Dendritic cell treated with granulocyte-macrophage colony-stimulating factor and Interleukin-4, amounts not matched to agents 40 ng/mL and 50 ng/mL, for 4 days (primary cell): ENCODE data around the gene ANKRD28.
"Not testable (repeated sequence)": the region's sequence is repeated elsewhere in the genome, so short reads cannot be mapped to it uniquely, and the experiment has no call there.

Experiments
- H3K27ac Mint-ChIP-seq: one replicate; pipeline ENCODE4 v1.8.0; 2022; ENCODE audit warnings: mild to moderate bottlenecking, mixed read lengths
- H3K27me3 Mint-ChIP-seq: one replicate; pipeline ENCODE4 v1.8.0; 2022; ENCODE audit warnings: mild to moderate bottlenecking, mixed read lengths
- H3K36me3 Mint-ChIP-seq: one replicate; pipeline ENCODE4 v1.8.0; 2022; ENCODE audit warnings: low read depth, mixed read lengths
- H3K4me1 Mint-ChIP-seq: one replicate; pipeline ENCODE4 v1.8.0; 2022; ENCODE audit warnings: low read depth, mixed read lengths
- H3K4me3 Mint-ChIP-seq: one replicate; pipeline ENCODE4 v1.8.0; 2022; ENCODE audit warnings: mild to moderate bottlenecking, moderate library complexity, mixed read lengths
- H3K9me3 Mint-ChIP-seq: one replicate; pipeline ENCODE4 v1.8.0; 2022; ENCODE audit warnings: mixed read lengths
- intact Hi-C: fragments of 100-400 bp; cut with micrococcal nuclease; formaldehyde crosslinking; loops from one replicate; pipeline ENCODE4 v1.15.0; 2022

Gene ANKRD28

DNA sequence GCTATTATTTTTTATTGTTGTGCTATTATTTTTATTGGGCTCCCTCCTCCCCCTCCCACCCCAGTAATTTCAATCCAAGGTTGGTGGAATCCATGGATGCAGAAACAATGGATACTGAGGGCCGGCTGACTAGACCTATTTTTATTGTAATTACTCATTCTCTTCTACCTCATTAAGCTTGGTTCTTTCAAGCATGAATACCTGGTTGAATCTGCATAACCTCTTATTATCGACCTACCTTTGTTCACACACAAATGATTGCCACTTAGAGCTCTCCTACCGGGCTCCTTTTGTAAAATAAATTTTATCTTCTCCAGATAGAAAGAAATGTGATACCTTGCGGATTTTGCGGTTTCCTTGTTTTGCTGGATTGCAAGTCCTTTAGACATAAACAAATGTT, 164.6 kb downstream of the ANKRD28 start:
- peaks cover 11% of the 10 kb centered on the region for H3K36me3 Mint-ChIP-seq
- no peak overlapping the region for H3K27ac Mint-ChIP-seq
- H3K4me3 Mint-ChIP-seq = no peak overlapping the region
- peaks cover 26% of the 10 kb centered on the region for H3K4me1 Mint-ChIP-seq
- H3K27me3 Mint-ChIP-seq = no peaks in the 10 kb centered on the region
- intact Hi-C loops = no loop called here
- H3K9me3 Mint-ChIP-seq = no peaks in the 10 kb centered on the region

DNA sequence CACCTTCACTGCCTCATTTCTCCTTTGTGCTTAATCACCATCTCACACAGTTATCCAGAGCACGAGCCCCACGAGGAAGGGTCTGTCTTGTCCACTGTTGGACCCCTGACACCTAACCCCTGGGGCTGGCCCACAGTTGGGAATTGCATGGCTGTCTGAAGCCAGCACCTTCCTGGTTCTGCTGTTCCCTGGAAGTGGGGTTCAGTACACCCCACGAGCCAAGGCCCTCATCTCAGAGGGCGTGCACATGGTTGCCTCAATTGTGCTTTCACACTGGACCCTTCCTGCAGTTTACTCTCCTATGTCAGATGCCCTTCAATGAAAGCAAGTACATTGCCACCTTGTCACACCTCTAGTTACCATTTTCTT, 165.6 kb downstream of the ANKRD28 start:
- Mint-ChIP-seq H3K4me1 (peaks cover 18% of the 10 kb centered on the region), H3K36me3 (peaks cover 3% of the 10 kb centered on the region), H3K4me3 (no peak overlapping the region), H3K27ac (no peak overlapping the region), H3K27me3 (no peaks in the 10 kb centered on the region), H3K9me3 (no peaks in the 10 kb centered on the region)
- intact Hi-C loops = no loop called here

DNA sequence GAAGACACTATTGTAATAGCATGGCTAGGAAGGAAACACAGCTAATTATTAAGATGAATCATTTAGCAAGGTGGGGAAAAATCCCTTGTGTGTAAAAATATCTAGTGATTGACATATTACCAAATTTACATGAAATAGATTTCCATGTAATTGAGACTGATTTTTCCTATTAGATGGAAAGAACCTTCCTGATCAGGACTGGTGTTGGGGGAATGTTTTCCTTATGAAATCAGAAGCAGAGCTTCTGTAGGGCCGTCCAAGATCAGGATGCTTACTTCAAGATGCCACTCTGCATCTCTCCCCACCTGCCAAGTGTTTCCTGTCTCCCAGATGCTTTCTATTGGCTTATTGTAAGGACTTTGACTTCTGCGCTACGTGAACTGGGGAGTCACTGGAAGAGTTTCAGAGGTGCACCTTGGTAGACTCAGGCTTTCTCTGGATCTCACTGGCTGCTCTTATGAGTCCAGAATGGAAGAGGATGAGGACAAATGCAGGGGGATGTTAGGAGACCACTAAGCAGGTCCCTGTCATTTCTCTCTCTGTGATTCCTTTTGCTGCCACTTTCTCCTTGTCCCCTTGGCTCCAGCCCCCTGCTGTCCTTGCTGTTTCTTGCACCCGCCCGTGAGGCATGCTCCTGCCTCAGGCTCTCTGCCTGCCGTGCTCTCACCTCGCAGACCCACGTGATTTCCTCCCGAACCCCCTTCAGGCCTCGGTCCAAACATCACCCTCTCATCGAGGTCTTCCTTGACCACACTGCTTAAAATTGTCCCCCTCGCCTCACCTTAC, 166.2 kb downstream of the ANKRD28 start:
- H3K9me3 Mint-ChIP-seq = no peaks in the 10 kb centered on the region
- peaks cover 14% of the 10 kb centered on the region for H3K4me1 Mint-ChIP-seq
- H3K27me3 Mint-ChIP-seq = no peaks in the 10 kb centered on the region
- H3K36me3 Mint-ChIP-seq = no peaks in the 10 kb centered on the region
- no peak overlapping the region for H3K4me3 Mint-ChIP-seq
- H3K27ac Mint-ChIP-seq = no peak overlapping the region
- intact Hi-C loops = no loop called here

DNA sequence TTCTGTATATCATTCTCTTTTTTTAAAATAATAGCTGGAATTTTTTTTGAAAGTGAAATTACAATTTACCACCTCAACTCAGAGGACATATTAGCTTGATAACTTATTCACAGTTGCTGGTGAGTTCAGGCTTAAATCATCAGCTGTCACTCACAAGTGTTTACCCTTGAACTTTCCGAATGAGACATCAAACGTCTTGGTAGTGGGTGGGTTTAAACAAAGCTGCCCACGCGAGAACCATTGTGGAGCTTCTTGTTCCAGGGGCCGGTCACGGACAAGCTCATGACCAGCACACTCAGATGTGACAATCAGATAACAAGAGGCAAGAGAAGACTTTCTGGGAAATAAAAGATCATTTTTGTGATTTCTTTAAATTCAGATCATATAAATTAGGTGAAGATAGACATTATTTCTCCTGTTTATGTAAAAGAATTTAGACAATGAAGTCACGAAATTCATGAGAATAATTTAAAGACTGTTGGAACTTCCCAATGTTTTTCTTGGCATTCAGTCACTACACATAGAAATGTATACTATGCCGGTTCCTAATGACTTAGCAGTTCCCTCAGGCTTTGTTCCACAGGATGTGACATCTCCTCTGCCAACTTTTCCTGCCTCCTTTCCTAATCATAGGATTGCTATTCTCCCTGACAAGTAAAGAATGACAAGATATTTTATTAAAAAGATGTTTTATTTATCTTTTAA, 167.0 kb downstream of the ANKRD28 start:
- Mint-ChIP-seq H3K36me3 (no peaks in the 10 kb centered on the region), H3K27me3 (no peaks in the 10 kb centered on the region), H3K4me1 (peaks cover 7% of the 10 kb centered on the region), H3K27ac (no peak overlapping the region), H3K9me3 (no peaks in the 10 kb centered on the region), H3K4me3 (no peak overlapping the region)
- intact Hi-C loops = loop anchor here (1.0 kb wide), 1 partner anchor 182 kb away; no protein-coding TSS in a partner anchor

DNA sequence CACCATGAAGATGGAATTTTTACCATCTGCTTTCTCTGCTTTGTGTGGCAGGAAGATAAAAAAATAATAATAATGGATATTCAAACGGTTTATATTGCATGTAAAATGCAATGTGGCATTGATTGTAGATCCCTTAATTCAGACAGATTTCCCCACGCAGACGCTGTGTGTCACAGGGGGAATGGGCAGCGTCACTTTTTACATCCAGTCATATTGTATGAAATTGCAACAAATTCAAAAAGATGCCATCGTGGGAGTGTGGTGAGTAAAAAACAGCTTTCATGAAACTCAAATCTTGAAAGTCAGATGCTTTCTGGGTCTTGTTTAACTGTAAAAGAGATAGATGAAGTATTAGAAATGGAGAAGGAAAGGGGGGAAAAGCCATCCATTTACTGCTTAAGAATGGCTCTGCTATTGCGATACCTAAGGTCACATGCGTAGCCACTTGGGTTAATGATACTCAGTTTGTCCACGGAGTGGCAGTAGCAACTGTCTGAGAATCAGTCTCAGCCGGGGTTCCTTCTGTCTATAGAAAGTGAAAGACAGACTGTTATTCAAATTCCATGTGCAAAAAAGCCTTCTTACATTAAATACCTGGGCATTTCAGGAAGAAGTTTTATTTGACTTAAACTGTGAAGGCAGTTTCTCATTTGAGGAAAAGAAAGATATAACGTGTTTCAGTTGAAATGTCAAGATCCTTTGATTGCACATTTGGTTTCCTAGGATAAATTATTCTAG, 167.8 kb downstream of the ANKRD28 start:
- no peak overlapping the region for H3K4me3 Mint-ChIP-seq
- H3K4me1 Mint-ChIP-seq = peaks cover 5% of the 10 kb centered on the region
- no peaks in the 10 kb centered on the region for H3K27me3 Mint-ChIP-seq
- no peaks in the 10 kb centered on the region for H3K9me3 Mint-ChIP-seq
- intact Hi-C loops = loop anchor here (1.0 kb wide), 1 partner anchor 182 kb away; no protein-coding TSS in a partner anchor
- H3K36me3 Mint-ChIP-seq = no peaks in the 10 kb centered on the region
- H3K27ac Mint-ChIP-seq = no peak overlapping the region

DNA sequence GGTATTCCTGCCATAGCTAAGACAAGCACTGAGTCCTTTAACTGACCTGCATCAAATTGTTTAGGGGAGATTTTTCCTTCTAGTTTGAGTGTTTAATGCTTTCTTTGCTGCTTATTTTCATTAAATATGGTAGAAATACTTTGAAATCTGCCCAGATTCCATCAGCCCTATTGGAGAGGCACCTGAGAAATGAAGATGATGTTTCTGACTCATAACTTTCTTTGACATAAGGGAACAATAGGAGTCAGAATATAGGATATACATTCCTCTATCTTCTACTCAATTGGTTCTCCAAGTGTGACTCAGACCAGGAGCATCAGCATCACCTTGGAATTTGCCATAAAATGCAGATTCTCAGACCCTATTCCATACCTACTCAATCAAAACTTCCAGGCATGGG, 168.8 kb downstream of the ANKRD28 start:
- intact Hi-C loops = no loop called here
- no peak overlapping the region for H3K27ac Mint-ChIP-seq
- no peaks in the 10 kb centered on the region for H3K36me3 Mint-ChIP-seq
- peaks cover 5% of the 10 kb centered on the region for H3K4me1 Mint-ChIP-seq
- H3K9me3 Mint-ChIP-seq = peaks cover 1% of the 10 kb centered on the region
- H3K4me3 Mint-ChIP-seq = no peak overlapping the region
- H3K27me3 Mint-ChIP-seq = no peaks in the 10 kb centered on the region

DNA sequence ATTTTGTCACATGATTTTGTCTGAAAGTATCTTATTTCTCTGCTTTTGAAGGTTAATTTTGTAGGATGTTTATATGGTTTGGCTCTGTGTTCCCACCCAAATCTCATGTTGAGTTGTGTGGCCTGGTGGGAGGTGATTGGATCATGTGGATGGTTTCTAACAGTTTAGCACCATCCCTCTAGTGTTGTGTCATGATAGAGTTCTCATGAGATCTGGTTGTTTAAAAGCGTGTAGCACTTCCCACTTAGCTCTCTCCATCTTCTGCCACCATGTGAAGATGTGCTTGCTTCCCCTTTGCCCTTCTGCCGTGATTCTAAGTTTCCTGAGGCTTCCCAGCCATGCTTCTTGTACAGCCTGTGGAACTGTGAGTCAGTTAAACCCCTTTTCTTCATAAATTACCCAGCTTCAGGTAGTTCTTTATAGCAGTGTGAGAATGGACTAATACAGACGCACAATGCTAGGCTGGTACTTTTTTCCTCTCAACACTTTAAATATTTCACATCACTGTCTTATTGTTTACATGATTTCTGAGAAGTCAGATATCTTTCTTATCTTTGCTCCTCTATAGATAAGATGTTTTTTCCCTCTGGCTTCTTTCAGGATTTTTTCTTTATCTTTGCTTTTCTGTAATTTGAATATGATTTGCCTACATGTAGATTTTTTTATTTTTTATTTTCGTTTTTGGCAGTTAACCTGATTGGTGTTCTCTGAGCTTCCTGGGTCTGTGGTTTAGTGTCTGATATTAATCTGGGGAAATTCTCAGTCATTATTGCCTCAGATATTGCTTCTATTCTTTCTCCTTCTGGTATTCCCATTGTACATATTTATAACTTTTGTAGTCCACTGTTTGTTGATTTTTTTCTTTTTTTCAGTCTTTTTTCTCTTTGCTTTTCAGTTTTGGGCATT, 174.0 kb downstream of the ANKRD28 start:
- Mint-ChIP-seq H3K36me3 (peaks cover 30% of the 10 kb centered on the region), H3K4me1 (peaks cover 4% of the 10 kb centered on the region), H3K9me3 (peaks cover 49% of the 10 kb centered on the region), H3K4me3 (no peak overlapping the region), H3K27me3 (no peaks in the 10 kb centered on the region), H3K27ac (no peak overlapping the region)
- intact Hi-C loops = no loop called here

DNA sequence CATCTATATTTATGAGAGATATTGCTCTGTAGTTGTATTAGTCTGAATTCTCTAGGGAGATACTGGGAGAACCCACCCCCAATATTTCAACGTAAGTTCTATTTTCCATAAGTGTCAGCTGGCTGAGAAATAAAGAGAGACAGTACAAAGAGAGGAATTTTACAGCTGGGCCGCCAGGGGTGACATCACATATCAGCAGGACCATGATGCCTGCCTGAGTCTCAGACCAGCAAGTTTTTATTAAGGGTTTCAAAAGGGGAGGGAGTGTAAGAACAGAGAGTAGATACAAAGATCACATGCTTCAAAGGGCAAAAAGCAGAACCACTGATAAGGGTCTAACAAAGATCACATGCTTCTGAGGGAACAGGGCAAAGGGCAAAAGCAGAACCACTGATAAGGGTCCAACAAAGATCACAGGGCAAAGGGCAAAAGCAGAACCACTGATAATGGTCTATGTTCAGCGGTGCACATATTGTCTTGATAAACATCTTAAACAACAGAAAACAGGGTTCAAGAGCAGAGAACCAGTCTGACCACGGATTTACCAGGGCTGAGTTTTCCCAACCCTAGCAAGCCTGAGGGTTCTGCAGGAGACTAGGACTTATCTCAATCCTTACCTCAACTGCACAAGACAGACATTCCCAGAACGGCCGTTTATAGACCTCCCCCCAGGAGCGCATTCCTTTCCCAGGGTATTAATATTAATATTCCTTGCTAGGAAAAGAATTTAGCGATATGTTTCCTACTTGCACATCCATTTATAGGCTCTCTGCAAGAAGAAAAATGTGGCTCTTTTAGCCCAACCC, 177.9 kb downstream of the ANKRD28 start:
- Mint-ChIP-seq H3K9me3 (peaks cover 52% of the 10 kb centered on the region), H3K36me3 (peaks cover 30% of the 10 kb centered on the region)
- H3K4me3 Mint-ChIP-seq, intact Hi-C loops, H3K4me1 Mint-ChIP-seq, H3K27ac Mint-ChIP-seq, H3K27me3 Mint-ChIP-seq: not testable (repeated sequence)
